GM19395 (cell line): ENCODE data around the gene ATF7.
"Not testable (repeated sequence)": the region's sequence is repeated elsewhere in the genome, so short reads cannot be mapped to it uniquely, and the experiment has no call there.

ENCODE experiments used
- ATAC-seq: cut with Tn5 transposase; IDR thresholded peaks from one replicate; pipeline ENCODE4 v1.9.1; 2021; ENCODE audit warnings: mild to moderate bottlenecking, moderate library complexity; ENCODE audit not compliant: unreplicated experiment

Gene ATF7

DNA sequence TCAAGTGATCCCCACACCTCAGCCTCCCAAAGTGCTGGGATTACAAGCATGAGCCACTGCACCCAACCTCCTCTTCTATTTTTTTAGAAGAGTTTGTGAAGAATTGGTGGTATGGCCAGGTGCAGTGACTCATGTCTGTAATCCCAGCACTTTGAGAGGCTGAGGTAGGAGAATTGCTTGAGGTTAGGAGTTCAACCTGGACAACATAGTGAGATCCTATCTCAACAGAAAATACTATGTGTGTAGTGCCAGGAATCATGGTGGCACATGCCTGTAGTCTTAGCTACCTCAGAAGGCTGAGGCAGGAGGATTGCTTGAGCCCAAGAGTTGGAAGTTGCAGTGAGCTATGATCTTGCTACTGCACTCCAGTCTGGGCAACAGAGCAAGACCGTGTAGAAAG is 5.5 kb upstream of the ATF7 start:
- ATAC-seq = no peak

GRCh38 chr12:53627919-53628318 is 1.7 kb upstream of the ATF7 start:
- ATAC-seq = no peak

DNA sequence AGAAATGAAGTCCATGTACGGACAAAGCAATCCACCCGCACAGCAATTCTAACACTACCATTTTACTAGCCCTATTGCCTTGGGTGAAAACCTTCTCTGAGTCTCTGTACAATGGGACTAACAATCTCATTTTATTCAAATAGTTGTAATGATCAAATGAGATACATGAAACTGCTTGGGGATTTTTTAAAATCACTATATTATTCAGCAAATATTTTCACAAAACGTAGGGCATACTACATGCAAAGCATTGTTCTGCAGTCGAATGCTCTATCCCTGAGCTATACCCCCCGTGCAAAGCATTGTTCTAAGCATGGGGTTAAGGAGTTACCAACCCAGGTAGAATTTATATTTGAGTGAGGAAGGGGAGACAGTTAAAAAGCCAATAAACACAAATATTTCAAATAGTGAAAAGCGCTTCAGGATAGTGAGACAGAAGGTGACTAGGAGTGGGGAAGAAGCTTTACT is 554 bp upstream of the ATF7 start:
- ATAC-seq = no peak

- no peak for ATAC-seq
These were observed 723 bp downstream of the ATF7 start for GRCh38 chr12:53625373-53625945.

GRCh38 chr12:53624956-53625355 is 1.2 kb downstream of the ATF7 start:
- ATAC-seq = no peak

DNA sequence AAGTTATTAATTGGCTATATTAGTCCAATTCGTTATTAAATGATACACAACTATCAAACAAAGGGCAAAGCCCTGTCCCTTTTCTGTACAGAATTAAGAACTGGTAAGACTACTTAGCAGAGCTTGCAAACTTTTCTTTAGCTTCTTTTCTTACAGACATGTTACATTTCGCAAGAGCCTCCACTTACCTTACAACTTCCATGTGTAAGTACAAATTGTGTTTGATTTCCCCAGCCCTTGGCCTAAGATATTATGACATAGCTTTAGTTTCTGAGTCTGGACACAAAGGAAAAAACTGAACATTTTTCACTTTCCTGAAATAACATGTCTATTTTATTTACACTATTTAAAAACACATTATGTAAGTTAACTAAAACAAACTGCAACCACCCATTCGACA is 1.7 kb downstream of the ATF7 start:
- ATAC-seq = no peak

GRCh38 chr12:53623548-53624385 is 2.4 kb downstream of the ATF7 start:
- no peak for ATAC-seq

DNA sequence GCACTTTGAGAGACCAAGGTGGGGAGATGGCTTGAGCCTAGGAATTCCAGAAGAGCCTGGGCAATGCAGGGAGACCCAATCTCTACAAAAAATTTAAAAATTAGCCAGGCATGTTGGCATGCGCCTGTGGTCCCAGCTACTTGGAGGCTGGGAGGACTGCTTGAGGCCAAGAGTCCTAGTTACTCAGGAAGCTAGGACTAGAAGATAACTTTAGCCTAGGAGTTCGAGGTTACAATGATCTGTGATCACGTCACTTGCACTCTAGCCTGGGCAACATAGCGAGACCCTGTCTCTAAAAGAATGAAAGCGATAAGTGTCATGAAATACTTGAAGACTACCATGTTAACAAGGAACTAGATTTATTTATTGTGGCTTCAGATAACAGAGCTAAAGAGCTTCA is 3.5 kb downstream of the ATF7 start:
- ATAC-seq = no peak

GRCh38 chr12:53618275-53618674 is 7.9 kb downstream of the ATF7 start:
- ATAC-seq = no peak

- no peak for ATAC-seq
These were observed 8.5 kb downstream of the ATF7 start for GRCh38 chr12:53617700-53618099.

- ATAC-seq = no peak
These were observed 9.2 kb downstream of the ATF7 start for GRCh38 chr12:53616950-53617349.

- no peak for ATAC-seq
These were observed 12.4 kb downstream of the ATF7 start for GRCh38 chr12:53613821-53614220.

GRCh38 chr12:53612978-53613377 is 13.2 kb downstream of the ATF7 start:
- ATAC-seq = no peak

- ATAC-seq = no peak
These were observed 14.9 kb downstream of the ATF7 start for GRCh38 chr12:53611304-53611703.

GRCh38 chr12:53606688-53607087 is 19.5 kb downstream of the ATF7 start:
- not testable (repeated sequence) for ATAC-seq

DNA sequence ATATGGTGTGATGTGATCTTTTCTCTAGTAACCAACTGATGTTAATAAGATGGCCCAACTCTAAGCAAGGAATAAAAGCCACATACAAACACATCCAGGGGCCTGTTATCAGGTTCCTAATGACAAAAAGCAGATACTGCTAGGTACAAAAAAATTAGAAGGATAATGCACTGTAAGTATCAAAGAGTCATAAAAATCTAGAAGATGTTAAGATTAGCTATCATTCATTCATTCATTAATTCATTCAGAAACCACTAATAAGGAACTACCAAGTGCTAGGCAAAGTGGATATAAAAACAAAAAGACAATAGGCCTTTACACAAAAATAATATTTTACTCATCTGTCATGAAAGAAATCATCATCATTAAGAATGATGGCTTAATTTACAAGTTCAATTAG is 21.6 kb downstream of the ATF7 start:
- ATAC-seq = no peak

GRCh38 chr12:53603804-53604203 is 22.4 kb downstream of the ATF7 start:
- no peak for ATAC-seq

DNA sequence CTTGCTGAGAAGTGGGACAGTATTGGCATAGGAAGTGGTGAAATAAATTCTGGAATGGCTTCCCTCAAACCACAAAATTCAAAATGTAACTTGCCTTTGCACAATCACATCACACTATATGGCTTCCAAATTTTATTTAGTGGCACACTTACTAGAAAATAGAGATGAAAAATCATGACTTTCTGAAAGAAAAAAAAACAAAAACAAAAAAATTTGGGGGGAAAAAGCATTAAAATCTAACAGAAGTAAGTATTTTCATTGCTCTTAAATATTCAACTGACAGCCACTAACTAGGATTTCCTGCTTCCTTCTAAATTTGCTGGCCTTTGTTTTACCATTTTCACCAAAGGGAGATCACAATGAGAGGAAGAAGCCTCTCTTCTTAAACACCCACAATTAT is 23.0 kb downstream of the ATF7 start:
- no peak for ATAC-seq

GRCh38 chr12:53602176-53602864 is 23.9 kb downstream of the ATF7 start:
- ATAC-seq = no peak

DNA sequence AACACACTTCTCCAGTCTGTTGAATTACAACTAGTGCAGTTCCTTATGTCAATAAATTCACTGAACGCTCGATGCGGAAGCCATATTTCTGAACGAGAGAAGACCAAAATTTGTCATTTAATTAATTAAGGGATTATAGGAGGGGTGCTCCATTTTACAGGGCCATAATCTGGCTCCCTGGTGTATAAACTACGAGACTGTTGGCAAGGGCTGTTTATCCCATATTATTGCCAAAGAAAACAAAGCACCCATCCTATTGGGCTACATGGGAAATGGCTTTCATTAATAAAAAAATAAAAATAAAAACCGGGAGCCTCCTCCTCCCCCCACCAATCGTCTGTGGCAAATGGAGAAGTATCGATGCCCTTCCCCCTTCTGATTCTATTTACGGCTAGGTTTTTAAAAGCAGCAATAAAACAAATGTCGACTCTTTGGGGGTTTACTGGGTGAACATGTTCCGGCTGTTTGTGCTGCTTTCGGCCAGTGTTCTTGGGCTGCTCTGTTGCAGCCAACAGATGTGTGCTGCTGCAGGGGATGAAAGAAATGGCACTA is 24.8 kb downstream of the ATF7 start:
- ATAC-seq = no peak

- ATAC-seq = no peak
These were observed 25.5 kb downstream of the ATF7 start for GRCh38 chr12:53600490-53601295.
